HEK293 (cell line): ENCODE data around the gene SPATA16.

Experiments used
- CTCF ChIA-PET: fragments of 350-600 bp; formaldehyde crosslinking; extraction: SDS; loops from one replicate; lab custom pipeline; 2021; ENCODE audit warnings: antibody characterized with exemption; lab: Yijun Ruan, JAX
- POLR2A ChIA-PET: fragments of 300-600 bp; formaldehyde crosslinking; extraction: SDS; loops from one replicate; lab custom pipeline; 2020; ENCODE audit warnings: antibody characterized with exemption, inconsistent platforms; lab: Yijun Ruan, JAX
- H3K27ac ChIP-seq: fragments of 200-500 bp; sonication (Bioruptor generic); 2 replicates; pipeline ENCODE4 v1.5.1; 2014; ENCODE audit warnings: low read depth, low read length, control low read depth, inconsistent platforms; ENCODE audit errors: extremely low read depth
- H3K36me3 ChIP-seq, 2 experiments: fragments of 200-500 bp in 1 of 2; sonication (Bioruptor generic) in 1 of 2; 1 replicate in 1 of 2; 2 replicates in 1 of 2; pipeline ENCODE4 v1.5.1; 2014 to 2017; ENCODE audit warnings: inconsistent platforms in 2 of 2, low read length in 2 of 2; ENCODE audit not compliant: control insufficient read depth in 2 of 2, insufficient read depth in 1 of 2
- H3K4me1 ChIP-seq: fragments of 200-500 bp; sonication (Bioruptor generic); 2 replicates; pipeline ENCODE4 v1.5.1; 2014; ENCODE audit warnings: mild to moderate bottlenecking, low read length, inconsistent platforms; ENCODE audit not compliant: control insufficient read depth, insufficient read depth
- H3K4me3 ChIP-seq: 2 replicates; pipeline ENCODE4 v1.5.1; 2011; ENCODE audit warnings: low read depth, mild to moderate bottlenecking, control low read depth, low read length, moderate library complexity
- H3K9me3 ChIP-seq: fragments of 200-500 bp; sonication (Bioruptor generic); 2 replicates; pipeline ENCODE4 v1.5.1; 2014; ENCODE audit warnings: low read depth, low read length, inconsistent platforms; ENCODE audit not compliant: control insufficient read depth, insufficient read depth
- ATF2 ChIP-seq: fragments of 450-650 bp; formaldehyde crosslinking; IDR thresholded peaks from 2 replicates; pipeline ENCODE4 v1.5.1; 2016; ENCODE audit warnings: missing biosample characterization, missing genetic modification characterization, low read depth
- KLF17 ChIP-seq: fragments of 450-650 bp; formaldehyde crosslinking; IDR thresholded peaks from 2 replicates; pipeline ENCODE4 v1.5.1; 2016; ENCODE audit warnings: missing biosample characterization, missing genetic modification characterization
- MEIS1 ChIP-seq: sonication (generic); formaldehyde crosslinking; IDR thresholded peaks from 2 replicates; pipeline ENCODE4 v1.8.1; 2022; ENCODE audit warnings: missing genetic modification reagents, mild to moderate bottlenecking, borderline replicate concordance
- OVOL3 ChIP-seq: fragments of 450-650 bp; formaldehyde crosslinking; IDR thresholded peaks from 2 replicates; pipeline ENCODE4 v1.5.1; 2016; ENCODE audit warnings: missing biosample characterization, missing genetic modification characterization
- REPIN1 ChIP-seq: fragments of 450-650 bp; formaldehyde crosslinking; IDR thresholded peaks from 2 replicates; pipeline ENCODE4 v1.5.1; 2017; ENCODE audit warnings: missing biosample characterization, missing genetic modification characterization, low read depth
- ZBTB8A ChIP-seq: fragments of 450-650 bp; formaldehyde crosslinking; IDR thresholded peaks from 2 replicates; pipeline ENCODE4 v1.5.1; 2016; ENCODE audit warnings: missing biosample characterization, missing genetic modification characterization
- ZNF169 ChIP-seq: fragments of 450-650 bp; formaldehyde crosslinking; IDR thresholded peaks from 2 replicates; pipeline ENCODE4 v1.5.1; 2016; ENCODE audit warnings: missing biosample characterization, missing genetic modification characterization
- ZNF350 ChIP-seq: fragments of 450-650 bp; formaldehyde crosslinking; IDR thresholded peaks from 2 replicates; pipeline ENCODE4 v1.5.0; 2017; ENCODE audit warnings: missing biosample characterization, mild to moderate bottlenecking, missing genetic modification characterization
- ZNF394 ChIP-seq: fragments of 450-650 bp; formaldehyde crosslinking; IDR thresholded peaks from 2 replicates; pipeline ENCODE4 v1.5.1; 2016; ENCODE audit warnings: missing biosample characterization, missing genetic modification characterization, mild to moderate bottlenecking, moderate library complexity, borderline replicate concordance
- ZNF433 ChIP-seq: fragments of 450-650 bp; formaldehyde crosslinking; IDR thresholded peaks from 2 replicates; pipeline ENCODE4 v1.5.1; 2016; ENCODE audit warnings: missing biosample characterization, missing genetic modification characterization, low read depth
- ZNF621 ChIP-seq: fragments of 450-650 bp; formaldehyde crosslinking; IDR thresholded peaks from 2 replicates; pipeline ENCODE4 v1.5.1; 2017; ENCODE audit warnings: missing biosample characterization, missing genetic modification characterization
- ZXDB ChIP-seq: fragments of 450-650 bp; formaldehyde crosslinking; IDR thresholded peaks from 2 replicates; pipeline ENCODE4 v1.5.1; 2016; ENCODE audit warnings: missing biosample characterization, missing genetic modification characterization
- TF ChIP-seq, protein P1 (sequence below): fragments of 450-650 bp; formaldehyde crosslinking; IDR thresholded peaks from 2 replicates; pipeline ENCODE4 v1.5.1; 2016; ENCODE audit warnings: missing biosample characterization, missing genetic modification characterization, low read depth
- TF ChIP-seq, protein P2 (sequence below): fragments of 450-650 bp; formaldehyde crosslinking; IDR thresholded peaks from 2 replicates; pipeline ENCODE4 v1.5.1; 2016; ENCODE audit warnings: missing biosample characterization, missing genetic modification characterization

SPATA16 gene

DNA sequence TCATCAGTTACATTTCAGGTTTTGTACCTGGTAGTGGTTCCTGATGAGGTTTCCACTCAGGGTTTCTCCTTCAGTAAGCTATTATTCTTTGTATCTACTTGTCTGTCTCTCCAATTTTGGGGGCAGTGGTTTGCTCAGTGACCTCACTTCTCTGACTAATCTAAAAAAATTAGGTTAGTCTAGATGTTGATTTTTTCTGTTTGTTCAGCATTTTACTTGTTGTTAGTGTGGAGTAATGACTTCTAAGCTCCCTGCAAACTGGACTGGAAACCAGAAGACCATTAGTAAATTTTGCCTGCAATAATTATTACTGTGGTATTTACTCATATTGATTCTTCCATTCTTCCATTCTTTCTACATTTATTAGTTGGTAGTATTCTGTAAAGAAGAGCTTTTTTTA, 139.4 kb downstream of the SPATA16 start:
- no peaks in the 10 kb centered on the region for H3K36me3 ChIP-seq
- H3K4me1 ChIP-seq, result no peaks in the 10 kb centered on the region
- H3K4me3 ChIP-seq, result no peak overlapping the region
- CTCF ChIA-PET, result no interaction called here
- POLR2A ChIA-PET, result no interaction called here
- H3K9me3 ChIP-seq, result no peaks in the 10 kb centered on the region
- TF ChIP-seq OVOL3, result no peak
- TF ChIP-seq ZNF394 (tag by site-specific recombination), result no peak
- no peak for TF ChIP-seq MEIS1 (CRISPR knock-in tag)
- TF ChIP-seq, protein P1, sequence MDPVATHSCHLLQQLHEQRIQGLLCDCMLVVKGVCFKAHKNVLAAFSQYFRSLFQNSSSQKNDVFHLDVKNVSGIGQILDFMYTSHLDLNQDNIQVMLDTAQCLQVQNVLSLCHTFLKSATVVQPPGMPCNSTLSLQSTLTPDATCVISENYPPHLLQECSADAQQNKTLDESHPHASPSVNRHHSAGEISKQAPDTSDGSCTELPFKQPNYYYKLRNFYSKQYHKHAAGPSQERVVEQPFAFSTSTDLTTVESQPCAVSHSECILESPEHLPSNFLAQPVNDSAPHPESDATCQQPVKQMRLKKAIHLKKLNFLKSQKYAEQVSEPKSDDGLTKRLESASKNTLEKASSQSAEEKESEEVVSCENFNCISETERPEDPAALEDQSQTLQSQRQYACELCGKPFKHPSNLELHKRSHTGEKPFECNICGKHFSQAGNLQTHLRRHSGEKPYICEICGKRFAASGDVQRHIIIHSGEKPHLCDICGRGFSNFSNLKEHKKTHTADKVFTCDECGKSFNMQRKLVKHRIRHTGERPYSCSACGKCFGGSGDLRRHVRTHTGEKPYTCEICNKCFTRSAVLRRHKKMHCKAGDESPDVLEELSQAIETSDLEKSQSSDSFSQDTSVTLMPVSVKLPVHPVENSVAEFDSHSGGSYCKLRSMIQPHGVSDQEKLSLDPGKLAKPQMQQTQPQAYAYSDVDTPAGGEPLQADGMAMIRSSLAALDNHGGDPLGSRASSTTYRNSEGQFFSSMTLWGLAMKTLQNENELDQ (tag by site-specific recombination), result no peak
- H3K27ac ChIP-seq, result no peak overlapping the region

DNA sequence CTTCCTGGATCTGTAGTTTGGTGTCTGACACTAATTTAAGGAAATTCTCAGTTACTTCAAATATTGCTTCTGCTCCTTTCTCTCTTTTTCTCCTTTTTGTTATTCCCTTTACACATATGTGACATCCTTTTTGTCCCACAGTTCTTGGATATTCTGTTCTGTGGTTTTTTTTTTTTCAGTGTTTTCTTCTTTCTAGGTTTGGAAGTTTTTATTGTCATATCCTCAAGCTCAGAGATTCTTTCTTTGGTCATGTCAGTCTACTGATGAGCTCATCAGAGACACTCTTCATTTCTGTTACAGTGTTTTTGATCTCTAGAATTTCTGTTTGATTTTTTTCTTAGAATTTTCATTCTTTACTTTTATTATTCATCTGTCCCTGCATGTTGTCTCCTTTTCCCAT, 140.5 kb downstream of the SPATA16 start:
- H3K4me1 ChIP-seq, result no peaks in the 10 kb centered on the region
- no peaks in the 10 kb centered on the region for H3K9me3 ChIP-seq
- POLR2A ChIA-PET, result no interaction called here
- H3K27ac ChIP-seq, result no peak overlapping the region
- no peaks in the 10 kb centered on the region for H3K36me3 ChIP-seq
- CTCF ChIA-PET, result no interaction called here
- no peak for TF ChIP-seq REPIN1 (tag by site-specific recombination)
- TF ChIP-seq, all 188 proteins: peak for 0
- H3K4me3 ChIP-seq, result no peak overlapping the region

GRCh38 chr3:172993412-172993811, 147.6 kb downstream of the SPATA16 start:
- no peak overlapping the region for H3K27ac ChIP-seq
- H3K36me3 ChIP-seq, result no peaks in the 10 kb centered on the region
- H3K4me3 ChIP-seq, result no peak overlapping the region
- no peak for TF ChIP-seq ZNF433 (tag by site-specific recombination)
- TF ChIP-seq ZBTB8A (tag by site-specific recombination), result no peak
- no peak for TF ChIP-seq ZNF169 (tag by site-specific recombination)
- TF ChIP-seq, protein P2, sequence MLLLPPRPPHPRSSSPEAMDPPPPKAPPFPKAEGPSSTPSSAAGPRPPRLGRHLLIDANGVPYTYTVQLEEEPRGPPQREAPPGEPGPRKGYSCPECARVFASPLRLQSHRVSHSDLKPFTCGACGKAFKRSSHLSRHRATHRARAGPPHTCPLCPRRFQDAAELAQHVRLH (tag by site-specific recombination), result no peak
- no peak for TF ChIP-seq ZNF350 (tag by site-specific recombination)
- TF ChIP-seq ZXDB (tag by site-specific recombination), result no peak
- TF ChIP-seq KLF17 (tag by site-specific recombination), result no peak
- TF ChIP-seq ZNF621, result no peak
- no peak for TF ChIP-seq ATF2 (tag by site-specific recombination)
- ChIA-PET POLR2A (no interaction called here), CTCF (no interaction called here)
- no peaks in the 10 kb centered on the region for H3K4me1 ChIP-seq
- no peaks in the 10 kb centered on the region for H3K9me3 ChIP-seq
